ENCODE measurements around the gene HMGXB4. TPM values are rescaled to one million over a fixed set of nuclear protein-coding genes. Genes with fewer than 3 reads are reported as not detected.

HMGXB4 gene
- total RNA-seq, 1 experiment from 2014 or later, result 19.1 TPM

- Histone ChIP-seq H2AFZ (ENCODE audit: low read length) (no peak overlapping the region), H3K27me3 (ENCODE audit: low read length) (no peaks in the 10 kb centered on the region), H3K27ac (ENCODE audit: low read length) (no peak overlapping the region), H3K4me3 (ENCODE audit: low read length) (no peak overlapping the region), H3K79me2 (ENCODE audit: low read length) (no peaks in the 10 kb centered on the region), H3K36me3 (ENCODE audit: insufficient read depth, low read length) (no peaks in the 10 kb centered on the region), H3K9me3 (ENCODE audit: low read length) (no peaks in the 10 kb centered on the region), H3K4me1 (ENCODE audit: low read length) (peaks cover 5% of the 10 kb centered on the region), H4K20me1 (ENCODE audit: insufficient read depth, low read depth, low read length) (no peaks in the 10 kb centered on the region), H3K9ac (ENCODE audit: low read length) (no peak overlapping the region), H3K9me2 (replicated peaks; ENCODE audit: insufficient read depth, low read length) (no peaks in the 10 kb centered on the region), H3K4me2 (ENCODE audit: low read depth, low read length, poor library complexity, severe bottlenecking) (no peak overlapping the region)
- no peak for DNase-seq
These were observed 78.9 kb downstream of the HMGXB4 start for GRCh38 chr22:35335936-35336781.

GRCh38 chr22:35337932-35338331 lies 80.6 kb downstream of the HMGXB4 start:
- Histone ChIP-seq H3K4me3 (ENCODE audit: low read length) (no peak overlapping the region), H3K4me1 (ENCODE audit: low read length) (peaks cover 13% of the 10 kb centered on the region), H3K36me3 (ENCODE audit: insufficient read depth, low read length) (no peaks in the 10 kb centered on the region), H3K27ac (ENCODE audit: low read length) (no peak overlapping the region), H3K9me3 (ENCODE audit: low read length) (no peaks in the 10 kb centered on the region), H3K79me2 (ENCODE audit: low read length) (no peaks in the 10 kb centered on the region), H4K20me1 (ENCODE audit: insufficient read depth, low read depth, low read length) (no peaks in the 10 kb centered on the region), H3K9ac (ENCODE audit: low read length) (no peak overlapping the region), H2AFZ (ENCODE audit: low read length) (no peak overlapping the region), H3K27me3 (ENCODE audit: low read length) (no peaks in the 10 kb centered on the region), H3K4me2 (ENCODE audit: low read depth, low read length, poor library complexity, severe bottlenecking) (no peak overlapping the region), H3K9me2 (replicated peaks; ENCODE audit: insufficient read depth, low read length) (no peaks in the 10 kb centered on the region)
- peak; percentile 66 for DNase-seq

GRCh38 chr22:35341090-35341874 lies 84.0 kb downstream of the HMGXB4 start:
- Histone ChIP-seq H3K4me3 (ENCODE audit: low read length) (no peak overlapping the region), H3K27ac (ENCODE audit: low read length) (no peak overlapping the region), H3K36me3 (ENCODE audit: insufficient read depth, low read length) (no peaks in the 10 kb centered on the region), H3K9me3 (ENCODE audit: low read length) (no peaks in the 10 kb centered on the region), H4K20me1 (ENCODE audit: insufficient read depth, low read depth, low read length) (no peaks in the 10 kb centered on the region), H3K4me2 (ENCODE audit: low read depth, low read length, poor library complexity, severe bottlenecking) (no peak overlapping the region), H2AFZ (ENCODE audit: low read length) (no peak overlapping the region), H3K4me1 (ENCODE audit: low read length) (peaks cover 13% of the 10 kb centered on the region), H3K79me2 (ENCODE audit: low read length) (no peaks in the 10 kb centered on the region), H3K27me3 (ENCODE audit: low read length) (no peaks in the 10 kb centered on the region), H3K9ac (ENCODE audit: low read length) (no peak overlapping the region), H3K9me2 (replicated peaks; ENCODE audit: insufficient read depth, low read length) (no peaks in the 10 kb centered on the region)
- DNase-seq, result no peak

GRCh38 chr22:35342390-35342789 lies 85.1 kb downstream of the HMGXB4 start:
- Histone ChIP-seq H3K9ac (ENCODE audit: low read length) (no peak overlapping the region), H3K9me2 (replicated peaks; ENCODE audit: insufficient read depth, low read length) (no peaks in the 10 kb centered on the region), H3K27ac (ENCODE audit: low read length) (no peak overlapping the region), H3K79me2 (ENCODE audit: low read length) (no peaks in the 10 kb centered on the region), H3K4me3 (ENCODE audit: low read length) (no peak overlapping the region), H3K4me1 (ENCODE audit: low read length) (peaks cover 13% of the 10 kb centered on the region), H3K9me3 (ENCODE audit: low read length) (no peaks in the 10 kb centered on the region), H4K20me1 (ENCODE audit: insufficient read depth, low read depth, low read length) (no peaks in the 10 kb centered on the region), H3K36me3 (ENCODE audit: insufficient read depth, low read length) (no peaks in the 10 kb centered on the region), H3K4me2 (ENCODE audit: low read depth, low read length, poor library complexity, severe bottlenecking) (no peak overlapping the region), H3K27me3 (ENCODE audit: low read length) (no peaks in the 10 kb centered on the region), H2AFZ (ENCODE audit: low read length) (no peak overlapping the region)
- DNase-seq, result no peak

GRCh38 chr22:35343664-35344550 lies 86.6 kb downstream of the HMGXB4 start:
- no peaks in the 10 kb centered on the region for H3K9me2 ChIP-seq (replicated peaks; ENCODE audit: insufficient read depth, low read length)
- no peaks in the 10 kb centered on the region for H3K9me3 ChIP-seq (ENCODE audit: low read length)
- no peak overlapping the region for H2AFZ ChIP-seq (ENCODE audit: low read length)
- no peaks in the 10 kb centered on the region for H4K20me1 ChIP-seq (ENCODE audit: insufficient read depth, low read depth, low read length)
- H3K79me2 ChIP-seq (ENCODE audit: low read length), result no peaks in the 10 kb centered on the region
- no peaks in the 10 kb centered on the region for H3K36me3 ChIP-seq (ENCODE audit: insufficient read depth, low read length)
- no peak overlapping the region for H3K4me3 ChIP-seq (ENCODE audit: low read length)
- DNase-seq, result no peak
- no peak overlapping the region for H3K9ac ChIP-seq (ENCODE audit: low read length)
- H3K4me1 ChIP-seq (ENCODE audit: low read length), result peaks cover 13% of the 10 kb centered on the region
- no peaks in the 10 kb centered on the region for H3K27me3 ChIP-seq (ENCODE audit: low read length)
- H3K4me2 ChIP-seq (ENCODE audit: low read depth, low read length, poor library complexity, severe bottlenecking), result no peak overlapping the region
- H3K27ac ChIP-seq (ENCODE audit: low read length), result no peak overlapping the region

GRCh38 chr22:35344956-35345690 lies 87.8 kb downstream of the HMGXB4 start:
- Histone ChIP-seq H4K20me1 (ENCODE audit: insufficient read depth, low read depth, low read length) (no peaks in the 10 kb centered on the region), H3K36me3 (ENCODE audit: insufficient read depth, low read length) (no peaks in the 10 kb centered on the region), H3K4me1 (ENCODE audit: low read length) (peaks cover 18% of the 10 kb centered on the region), H3K27ac (ENCODE audit: low read length) (no peak overlapping the region), H3K9ac (ENCODE audit: low read length) (no peak overlapping the region), H3K9me2 (replicated peaks; ENCODE audit: insufficient read depth, low read length) (no peaks in the 10 kb centered on the region), H3K27me3 (ENCODE audit: low read length) (no peaks in the 10 kb centered on the region), H3K9me3 (ENCODE audit: low read length) (no peaks in the 10 kb centered on the region), H2AFZ (ENCODE audit: low read length) (no peak overlapping the region), H3K79me2 (ENCODE audit: low read length) (no peaks in the 10 kb centered on the region), H3K4me2 (ENCODE audit: low read depth, low read length, poor library complexity, severe bottlenecking) (no peak overlapping the region), H3K4me3 (ENCODE audit: low read length) (no peak overlapping the region)
- DNase-seq, result no peak

Measured in Karpas-422 (cell line).